GM12873 (cell line): ENCODE results near the gene MYBL2.

Experiments used
- CTCF ChIP-seq: IDR thresholded peaks from 2 replicates; pipeline ENCODE4 v1.5.1; 2012; ENCODE audit warnings: low read depth, mild to moderate bottlenecking, moderate library complexity, low read length, control low read depth; ENCODE audit not compliant: insufficient read depth; ENCODE audit errors: missing control alignments

The MYBL2 gene

DNA sequence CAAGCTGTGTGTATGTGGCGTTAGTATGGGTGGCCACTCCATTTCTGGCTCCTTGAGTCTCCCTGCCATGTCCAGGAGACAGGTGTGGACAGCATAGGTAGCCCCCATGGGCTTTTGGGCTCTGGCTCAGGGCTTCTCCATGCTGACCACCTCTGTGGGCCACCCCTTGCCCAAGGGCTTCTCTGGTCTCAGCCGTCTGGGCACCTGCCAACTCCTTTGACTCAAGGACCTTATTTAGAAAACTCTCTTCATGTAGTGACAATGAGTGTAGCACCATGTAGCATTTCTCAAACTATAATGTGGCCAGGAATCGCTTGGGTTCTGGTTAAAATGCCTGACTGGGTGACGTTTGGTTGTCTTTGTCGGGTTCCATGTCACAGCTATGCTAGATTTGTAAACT lies 65.0 kb downstream of the MYBL2 start:
- TF ChIP-seq CTCF, result no peak

- TF ChIP-seq CTCF, result no peak
Measured at GRCh38 chr20:43736588-43737158, 69.8 kb downstream of the MYBL2 start.

GRCh38 chr20:43737925-43738324 lies 71.0 kb downstream of the MYBL2 start:
- no peak for TF ChIP-seq CTCF

GRCh38 chr20:43739148-43739749 lies 72.3 kb downstream of the MYBL2 start:
- TF ChIP-seq CTCF, result no peak

DNA sequence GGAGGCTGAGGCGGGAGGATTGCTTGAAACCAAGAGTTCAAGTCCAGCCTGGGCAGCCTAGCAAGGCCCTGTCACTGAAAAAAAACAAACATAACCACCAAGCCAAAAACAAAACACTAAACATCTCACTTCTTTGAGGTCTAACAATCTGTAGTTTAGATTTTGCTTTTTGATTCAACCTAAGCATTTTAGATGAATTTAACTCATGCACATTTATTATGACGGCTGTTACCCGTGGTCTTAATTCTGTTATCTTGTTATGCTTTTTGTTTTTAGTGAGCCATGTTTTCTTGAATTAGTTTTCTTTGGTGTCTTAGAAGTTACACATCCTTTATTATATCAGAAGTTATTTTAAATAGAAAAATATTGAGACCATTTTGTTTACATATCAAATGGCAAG lies 73.7 kb downstream of the MYBL2 start:
- no peak for TF ChIP-seq CTCF

DNA sequence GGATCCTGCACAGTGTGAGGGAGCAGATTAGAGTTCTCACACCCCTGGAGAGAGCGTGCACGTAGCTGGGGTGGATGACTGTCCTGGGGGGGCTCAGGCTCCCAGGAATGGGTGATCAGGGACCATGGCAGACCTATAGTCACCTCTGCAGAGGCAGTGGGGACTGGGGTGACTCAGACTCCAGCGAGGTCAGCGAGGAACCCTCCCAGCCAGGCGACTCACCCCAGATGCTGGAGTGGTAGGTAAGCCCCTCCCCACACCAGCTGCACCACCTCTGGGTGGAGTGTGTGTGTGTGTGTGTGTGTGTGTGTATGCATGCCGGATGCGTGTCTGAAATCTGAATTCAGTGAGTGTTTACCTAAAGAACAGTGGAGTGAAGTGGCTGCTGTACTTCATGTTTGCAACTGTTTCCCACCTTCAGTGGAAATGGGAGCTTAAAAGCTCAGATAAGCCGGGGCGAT lies 77.3 kb downstream of the MYBL2 start:
- TF ChIP-seq CTCF, result no peak

GRCh38 chr20:43744966-43745730 lies 78.2 kb downstream of the MYBL2 start:
- no peak for TF ChIP-seq CTCF
